ENCODE results near the gene ADCY5.
"Not testable (repeated sequence)": the region's sequence is repeated elsewhere in the genome, so short reads cannot be mapped to it uniquely, and the experiment has no call there.

DNA sequence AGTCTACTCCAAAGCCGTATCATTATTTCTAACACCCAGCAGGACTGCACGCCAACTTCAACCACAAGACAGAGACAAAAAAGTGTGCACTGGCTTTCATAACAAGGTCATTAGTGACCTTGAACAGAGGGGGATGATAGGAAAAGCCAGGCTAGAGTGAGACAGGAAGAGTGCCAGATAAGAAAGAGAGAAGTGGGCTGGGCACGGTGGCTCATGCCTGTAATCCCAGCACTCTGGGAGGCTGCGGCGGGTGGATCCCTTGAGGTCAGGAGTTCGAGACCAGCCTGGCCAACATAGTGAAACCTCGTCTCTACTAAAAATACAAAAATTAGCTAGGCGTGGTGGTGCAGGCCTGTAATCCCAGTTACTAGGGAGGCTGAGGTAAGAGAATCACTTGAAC is 38.2 kb upstream of the ADCY5 start:
- TF ChIP-seq, protein P1, sequence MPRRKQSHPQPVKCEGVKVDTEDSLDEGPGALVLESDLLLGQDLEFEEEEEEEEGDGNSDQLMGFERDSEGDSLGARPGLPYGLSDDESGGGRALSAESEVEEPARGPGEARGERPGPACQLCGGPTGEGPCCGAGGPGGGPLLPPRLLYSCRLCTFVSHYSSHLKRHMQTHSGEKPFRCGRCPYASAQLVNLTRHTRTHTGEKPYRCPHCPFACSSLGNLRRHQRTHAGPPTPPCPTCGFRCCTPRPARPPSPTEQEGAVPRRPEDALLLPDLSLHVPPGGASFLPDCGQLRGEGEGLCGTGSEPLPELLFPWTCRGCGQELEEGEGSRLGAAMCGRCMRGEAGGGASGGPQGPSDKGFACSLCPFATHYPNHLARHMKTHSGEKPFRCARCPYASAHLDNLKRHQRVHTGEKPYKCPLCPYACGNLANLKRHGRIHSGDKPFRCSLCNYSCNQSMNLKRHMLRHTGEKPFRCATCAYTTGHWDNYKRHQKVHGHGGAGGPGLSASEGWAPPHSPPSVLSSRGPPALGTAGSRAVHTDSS (tag by site-specific recombination; IDR thresholded peaks at IDR 0.05), result not testable (repeated sequence)
- not testable (repeated sequence) for TF ChIP-seq KLF8 (tag by site-specific recombination; IDR thresholded peaks at IDR 0.05); CTCF (tag by site-specific recombination; IDR thresholded peaks at IDR 0.05); ZNF266 (tag by site-specific recombination; IDR thresholded peaks at IDR 0.05; ENCODE audit: low read depth); ZBTB44 (tag by site-specific recombination; IDR thresholded peaks at IDR 0.05); ZNF76 (tag by site-specific recombination; IDR thresholded peaks at IDR 0.05; ENCODE audit: borderline replicate concordance, low read depth); ZNF747 (tag by site-specific recombination; IDR thresholded peaks at IDR 0.05); TCF7L2 (IDR thresholded peaks at IDR 0.05; ENCODE audit: borderline replicate concordance, low read depth, low read length); YY2 (tag by site-specific recombination; IDR thresholded peaks at IDR 0.05); ZNF792 (tag by site-specific recombination; IDR thresholded peaks at IDR 0.05); SALL2 (tag by site-specific recombination; IDR thresholded peaks at IDR 0.05; ENCODE audit: borderline replicate concordance)
- TF ChIP-seq, protein P2, sequence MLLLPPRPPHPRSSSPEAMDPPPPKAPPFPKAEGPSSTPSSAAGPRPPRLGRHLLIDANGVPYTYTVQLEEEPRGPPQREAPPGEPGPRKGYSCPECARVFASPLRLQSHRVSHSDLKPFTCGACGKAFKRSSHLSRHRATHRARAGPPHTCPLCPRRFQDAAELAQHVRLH (tag by site-specific recombination; IDR thresholded peaks at IDR 0.05), result not testable (repeated sequence)
- TF ChIP-seq, protein P3, sequence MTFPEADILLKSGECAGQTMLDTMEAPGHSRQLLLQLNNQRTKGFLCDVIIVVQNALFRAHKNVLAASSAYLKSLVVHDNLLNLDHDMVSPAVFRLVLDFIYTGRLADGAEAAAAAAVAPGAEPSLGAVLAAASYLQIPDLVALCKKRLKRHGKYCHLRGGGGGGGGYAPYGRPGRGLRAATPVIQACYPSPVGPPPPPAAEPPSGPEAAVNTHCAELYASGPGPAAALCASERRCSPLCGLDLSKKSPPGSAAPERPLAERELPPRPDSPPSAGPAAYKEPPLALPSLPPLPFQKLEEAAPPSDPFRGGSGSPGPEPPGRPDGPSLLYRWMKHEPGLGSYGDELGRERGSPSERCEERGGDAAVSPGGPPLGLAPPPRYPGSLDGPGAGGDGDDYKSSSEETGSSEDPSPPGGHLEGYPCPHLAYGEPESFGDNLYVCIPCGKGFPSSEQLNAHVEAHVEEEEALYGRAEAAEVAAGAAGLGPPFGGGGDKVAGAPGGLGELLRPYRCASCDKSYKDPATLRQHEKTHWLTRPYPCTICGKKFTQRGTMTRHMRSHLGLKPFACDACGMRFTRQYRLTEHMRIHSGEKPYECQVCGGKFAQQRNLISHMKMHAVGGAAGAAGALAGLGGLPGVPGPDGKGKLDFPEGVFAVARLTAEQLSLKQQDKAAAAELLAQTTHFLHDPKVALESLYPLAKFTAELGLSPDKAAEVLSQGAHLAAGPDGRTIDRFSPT (tag by site-specific recombination; IDR thresholded peaks at IDR 0.05), result not testable (repeated sequence)
